ENCODE data around the gene GBP3.
A peak's percentile ranks its signal among the peaks of the same experiment; 100 is the strongest.
"Not testable (repeated sequence)": the region's sequence is repeated elsewhere in the genome, so short reads cannot be mapped to it uniquely, and the experiment has no call there.

Gene GBP3, protein sequence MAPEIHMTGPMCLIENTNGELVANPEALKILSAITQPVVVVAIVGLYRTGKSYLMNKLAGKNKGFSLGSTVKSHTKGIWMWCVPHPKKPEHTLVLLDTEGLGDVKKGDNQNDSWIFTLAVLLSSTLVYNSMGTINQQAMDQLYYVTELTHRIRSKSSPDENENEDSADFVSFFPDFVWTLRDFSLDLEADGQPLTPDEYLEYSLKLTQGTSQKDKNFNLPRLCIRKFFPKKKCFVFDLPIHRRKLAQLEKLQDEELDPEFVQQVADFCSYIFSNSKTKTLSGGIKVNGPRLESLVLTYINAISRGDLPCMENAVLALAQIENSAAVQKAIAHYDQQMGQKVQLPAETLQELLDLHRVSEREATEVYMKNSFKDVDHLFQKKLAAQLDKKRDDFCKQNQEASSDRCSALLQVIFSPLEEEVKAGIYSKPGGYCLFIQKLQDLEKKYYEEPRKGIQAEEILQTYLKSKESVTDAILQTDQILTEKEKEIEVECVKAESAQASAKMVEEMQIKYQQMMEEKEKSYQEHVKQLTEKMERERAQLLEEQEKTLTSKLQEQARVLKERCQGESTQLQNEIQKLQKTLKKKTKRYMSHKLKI

DNA sequence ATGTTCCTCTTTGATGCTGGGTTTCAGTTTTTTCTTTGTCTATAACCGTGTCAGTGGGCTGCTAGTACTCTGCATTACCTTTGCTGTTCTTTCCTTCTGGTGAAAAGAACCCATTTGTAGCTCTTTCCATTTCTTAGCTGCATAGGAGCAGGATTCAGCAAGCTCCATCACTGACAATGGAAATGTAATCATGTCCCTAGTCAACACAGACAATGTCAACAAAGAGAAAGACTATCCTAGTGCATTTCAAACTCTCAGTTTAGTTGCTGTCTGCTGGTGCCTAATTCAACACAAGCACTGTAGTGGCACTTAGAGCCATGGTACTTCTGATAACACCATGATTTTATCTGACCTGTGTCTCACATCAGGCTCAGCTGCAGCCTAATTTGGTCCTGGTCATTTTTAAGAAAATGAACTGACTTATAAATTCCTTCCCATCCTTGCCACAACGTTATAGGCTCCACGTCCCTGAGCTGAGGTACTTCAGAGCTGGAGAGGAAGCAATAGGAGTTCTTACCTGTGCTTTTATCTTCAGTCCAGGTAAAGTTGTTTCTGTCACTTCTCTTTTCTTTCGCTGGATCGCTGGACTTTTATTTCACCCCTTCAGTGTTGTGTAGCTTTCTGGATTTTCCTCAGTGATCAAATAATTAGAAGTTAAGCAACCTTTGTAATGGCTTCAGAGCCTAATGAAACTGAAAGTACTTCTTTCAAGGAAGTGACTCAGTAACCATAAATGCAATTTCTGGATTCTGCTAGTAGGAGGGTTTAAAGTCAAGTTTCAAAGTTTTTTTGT lies at the start of gene GBP3:
TSS of gene GBP3 (minus strand) at position 700 of the 793 bp plus-strand sequence. CDS start 2,145 bp downstream, outside the sequence.
- peak; percentile 40 for DNase-seq (ENCODE audit: low spot score)

- no peak for DNase-seq (ENCODE audit: low spot score)
Observed at GRCh38 chr1:89070509-89070908, 47.8 kb upstream of the GBP3 start.

- peak; percentile 27 for DNase-seq (ENCODE audit: low spot score)
Observed at GRCh38 chr1:89069951-89070350, 47.3 kb upstream of the GBP3 start.

- no peak for DNase-seq (ENCODE audit: low spot score)
Observed at GRCh38 chr1:89068291-89068690, 45.6 kb upstream of the GBP3 start.

DNA sequence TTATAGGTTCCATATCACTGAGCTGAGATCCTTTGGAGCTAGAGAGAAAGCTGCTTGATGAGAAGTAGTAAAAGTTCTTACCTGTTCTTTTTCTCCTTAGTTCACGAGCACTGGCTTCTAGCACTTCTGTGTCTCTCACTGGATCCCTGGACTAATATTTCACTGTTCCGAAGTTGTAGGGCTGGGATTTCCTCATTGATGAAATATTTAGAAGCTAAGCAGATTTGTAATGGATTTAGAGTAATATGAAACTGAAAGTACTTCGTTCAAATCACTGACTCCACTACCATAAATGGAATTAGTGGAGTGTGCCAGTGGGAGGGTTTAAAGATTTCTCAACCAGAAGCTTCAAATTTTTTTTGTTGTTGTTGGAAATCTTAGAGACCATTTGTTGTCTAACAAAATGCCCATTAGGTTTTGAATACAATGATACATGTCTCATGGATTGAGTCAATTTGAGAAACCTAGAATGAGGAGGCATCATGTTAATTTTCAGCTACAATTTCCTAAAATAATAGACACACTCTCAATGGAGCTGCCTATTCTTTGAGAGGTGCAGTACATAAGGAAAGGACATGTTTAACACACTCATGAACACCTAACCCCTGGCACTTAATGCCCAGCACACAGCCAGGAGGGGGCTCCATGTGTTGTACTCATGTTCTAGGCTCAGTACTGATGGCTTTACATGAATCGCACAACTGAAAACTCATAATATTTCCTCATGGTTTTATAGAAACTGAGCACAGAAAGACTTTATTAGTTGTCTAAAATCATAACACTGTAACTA lies 42.6 kb upstream of the GBP3 start, which contains the start of gene GBP1:
TSS of gene GBP1 (minus strand) at position 130 of the 790 bp plus-strand sequence. CDS start 1,974 bp downstream, outside the sequence.
- DNase-seq (ENCODE audit: low spot score), result peak; percentile 49

- no peak for DNase-seq (ENCODE audit: low spot score)
Observed at GRCh38 chr1:89064632-89065031, 42.0 kb upstream of the GBP3 start.

GRCh38 chr1:89063094-89063493 lies 40.4 kb upstream of the GBP3 start:
- no peak for DNase-seq (ENCODE audit: low spot score)

- no peak for DNase-seq (ENCODE audit: low spot score)
Observed at GRCh38 chr1:89060091-89060490, 37.4 kb upstream of the GBP3 start.

DNA sequence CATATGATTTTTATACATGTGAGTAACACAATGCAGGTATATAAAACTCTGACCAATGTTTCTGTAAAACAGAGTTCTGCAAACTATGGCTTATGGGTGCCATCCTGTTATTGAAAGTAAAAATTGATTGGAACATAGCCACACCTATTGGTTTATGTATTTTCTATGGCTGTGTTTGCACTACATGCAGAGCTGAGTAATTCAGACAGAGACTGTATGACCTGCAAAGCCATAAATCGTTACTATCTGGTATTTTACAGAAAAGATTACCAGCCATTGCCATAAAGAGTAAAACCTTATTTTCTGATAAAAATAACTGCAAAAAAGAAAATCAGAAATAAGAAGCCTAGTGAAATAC lies 29.3 kb upstream of the GBP3 start:
- no peak for DNase-seq (ENCODE audit: low spot score)

- DNase-seq (ENCODE audit: low spot score), result no peak
Observed at GRCh38 chr1:89051300-89051954, 28.8 kb upstream of the GBP3 start.

DNA sequence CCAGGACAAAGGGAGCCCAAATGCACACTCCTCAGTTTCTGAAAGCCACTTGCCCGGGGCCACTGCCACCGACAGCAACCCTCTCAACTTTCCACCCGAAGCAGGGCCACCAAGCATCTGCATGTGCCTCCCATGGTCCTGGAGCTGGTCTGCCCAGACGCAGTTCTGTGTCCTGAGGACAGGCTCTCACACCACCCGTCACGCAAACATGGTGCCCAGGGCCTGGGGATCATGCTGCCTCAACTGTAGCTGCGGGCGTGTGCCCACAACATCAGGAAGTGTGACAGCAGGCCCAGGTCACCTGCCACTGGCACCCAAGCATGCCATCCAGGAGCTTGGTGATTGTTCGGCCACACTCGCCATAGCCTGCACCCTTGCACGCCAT lies 28.0 kb upstream of the GBP3 start:
- no peak for DNase-seq (ENCODE audit: low spot score)

- DNase-seq (ENCODE audit: low spot score), result not testable (repeated sequence)
Observed at GRCh38 chr1:89049901-89050648, 27.4 kb upstream of the GBP3 start.

DNA sequence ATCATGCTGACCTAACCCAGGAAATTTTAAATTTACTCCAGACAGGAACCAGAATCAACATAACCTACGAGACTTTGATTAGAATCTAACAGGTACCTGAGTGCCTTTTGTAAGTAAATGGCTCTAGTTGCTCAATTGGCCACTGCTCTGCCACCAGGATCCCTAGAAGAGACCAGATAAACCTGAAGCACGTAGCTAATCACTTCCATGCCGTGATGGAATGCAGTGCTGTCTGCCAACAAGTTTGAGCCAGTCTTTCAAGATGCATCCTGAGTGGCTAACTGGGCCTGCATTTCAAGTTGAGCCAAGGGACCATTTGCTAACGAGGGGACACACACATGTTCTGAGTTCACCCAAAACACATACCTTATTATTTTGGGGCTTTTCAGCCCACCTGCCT lies 26.5 kb upstream of the GBP3 start:
- not testable (repeated sequence) for DNase-seq (ENCODE audit: low spot score)

DNA sequence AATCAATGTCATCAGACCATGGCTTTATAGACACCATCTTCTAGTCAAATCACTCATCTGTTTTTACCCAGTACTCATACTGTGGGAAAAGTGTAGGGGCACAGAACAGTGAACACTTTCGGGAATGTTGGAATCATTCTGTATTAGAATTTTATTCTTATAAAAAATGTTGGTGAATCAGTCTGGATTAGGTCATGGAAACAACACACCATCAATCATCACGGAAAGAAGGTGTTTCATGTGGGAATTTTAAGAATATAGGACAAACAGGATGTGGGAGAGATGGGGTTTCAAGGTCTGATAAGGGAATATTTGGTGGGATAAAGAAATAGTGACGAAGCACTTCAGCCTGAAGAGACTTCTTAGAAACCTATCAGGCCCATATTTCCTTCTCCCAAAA lies 25.1 kb upstream of the GBP3 start:
- no peak for DNase-seq (ENCODE audit: low spot score)

GRCh38 chr1:89046318-89047183 lies 23.9 kb upstream of the GBP3 start:
- not testable (repeated sequence) for DNase-seq (ENCODE audit: low spot score)

DNA sequence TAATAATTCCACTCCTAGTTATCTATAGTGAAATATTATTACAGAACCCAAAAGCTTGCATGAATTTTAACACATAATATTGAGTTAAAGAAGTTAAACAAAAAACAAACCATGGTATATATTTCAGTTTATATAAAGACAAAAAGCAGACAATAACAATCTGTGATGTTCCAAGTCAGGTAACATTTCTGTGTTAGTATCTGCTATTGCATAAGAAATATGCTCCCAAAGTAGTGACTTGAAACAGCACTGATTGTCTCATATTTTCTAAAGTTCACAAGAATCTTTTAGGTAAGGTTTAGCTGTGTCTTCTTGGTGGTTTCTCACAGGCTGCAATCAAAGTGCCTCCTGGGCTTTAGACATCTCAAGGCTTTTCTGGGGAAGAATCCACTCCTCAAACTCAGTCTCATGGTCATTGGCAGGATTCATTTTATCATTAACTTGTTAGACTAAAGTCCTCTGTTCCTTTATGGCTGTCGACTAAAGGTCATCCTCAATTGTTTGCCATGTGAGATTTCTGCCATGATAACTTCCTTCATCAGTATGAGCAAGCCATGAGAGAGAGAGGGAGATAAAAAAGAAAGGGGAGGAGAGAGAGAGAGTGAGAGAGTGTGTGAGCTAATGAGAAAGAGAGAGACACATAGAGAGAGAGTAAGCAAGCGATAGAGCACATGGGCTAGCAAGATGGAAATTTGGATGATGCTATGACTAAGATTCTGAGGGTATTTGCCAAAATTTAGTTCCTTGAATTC lies 22.5 kb upstream of the GBP3 start:
- no peak for DNase-seq (ENCODE audit: low spot score)

GRCh38 chr1:89043940-89044339 lies 21.3 kb upstream of the GBP3 start:
- DNase-seq (ENCODE audit: low spot score), result no peak

DNA sequence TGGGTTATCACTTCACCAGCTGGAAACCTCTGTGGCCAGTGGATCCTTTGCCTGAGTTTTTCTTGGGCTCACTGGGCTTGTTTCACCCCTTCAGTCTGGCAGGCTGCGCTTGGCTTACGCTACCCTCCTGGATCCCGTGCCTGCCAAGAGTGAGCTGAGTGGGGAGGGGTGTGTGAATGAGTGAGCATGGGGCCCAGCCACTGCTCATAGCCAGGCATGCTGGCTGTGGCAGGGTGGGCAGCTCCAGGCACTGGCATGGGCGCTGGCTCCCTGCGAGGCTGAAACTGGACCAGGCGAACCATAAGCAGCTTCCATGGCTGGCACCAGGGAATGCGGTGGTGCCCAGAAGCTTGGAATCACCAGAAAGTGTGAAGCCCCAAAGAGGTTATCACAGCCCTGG lies 19.8 kb upstream of the GBP3 start:
- DNase-seq (ENCODE audit: low spot score), result no peak

GRCh38 chr1:89041721-89042120 lies 19.1 kb upstream of the GBP3 start:
- DNase-seq (ENCODE audit: low spot score), result no peak

Measured in CD4-positive, alpha-beta T cell treated with Interleukin-6 at 100 ng/mL for 8 hours (primary cell).